ENCODE results near the gene PLEKHJ1.

DNA sequence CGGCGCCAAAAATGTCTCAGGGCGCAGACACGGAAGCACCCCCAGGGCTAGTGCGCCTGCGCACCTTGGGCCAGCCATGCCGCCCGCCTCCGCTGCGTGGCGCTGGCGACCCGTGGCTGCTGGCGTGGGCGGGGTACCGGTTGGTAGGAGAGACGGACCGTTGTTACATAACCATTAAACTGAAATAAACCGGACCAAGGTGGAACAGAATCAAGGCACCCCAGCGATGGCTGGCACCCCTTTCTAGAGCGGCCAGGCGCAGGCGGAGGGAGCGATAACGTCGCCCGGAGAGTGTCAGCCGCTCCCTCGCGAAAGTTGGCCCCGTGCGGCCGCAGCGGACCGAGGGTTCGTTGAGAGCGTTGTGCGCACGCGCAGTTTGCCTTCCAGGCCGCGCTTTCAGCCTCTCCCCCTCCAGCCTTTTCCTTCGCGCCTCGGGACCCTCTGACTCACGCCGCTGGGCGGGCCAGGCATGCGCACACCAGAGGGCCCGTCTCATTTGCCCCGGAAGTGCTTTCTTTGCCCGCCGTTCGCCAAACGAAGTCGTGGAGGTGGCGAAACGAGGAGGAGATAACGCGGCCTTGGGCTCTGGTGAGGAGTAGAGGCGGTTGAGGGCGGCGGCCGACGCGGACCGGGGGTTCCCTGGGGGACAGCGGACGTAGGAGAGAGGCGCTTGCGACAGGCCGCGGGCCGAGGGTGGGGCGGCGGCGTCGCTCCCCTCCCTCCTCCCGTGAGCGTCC lies at the start of gene PLEKHJ1, which contains the start of gene SF3A2:
- peak; percentile 75 to 92 for TF ChIP-seq POLR2A (IDR thresholded peaks at IDR 0.05)
- TF ChIP-seq, protein P1, sequence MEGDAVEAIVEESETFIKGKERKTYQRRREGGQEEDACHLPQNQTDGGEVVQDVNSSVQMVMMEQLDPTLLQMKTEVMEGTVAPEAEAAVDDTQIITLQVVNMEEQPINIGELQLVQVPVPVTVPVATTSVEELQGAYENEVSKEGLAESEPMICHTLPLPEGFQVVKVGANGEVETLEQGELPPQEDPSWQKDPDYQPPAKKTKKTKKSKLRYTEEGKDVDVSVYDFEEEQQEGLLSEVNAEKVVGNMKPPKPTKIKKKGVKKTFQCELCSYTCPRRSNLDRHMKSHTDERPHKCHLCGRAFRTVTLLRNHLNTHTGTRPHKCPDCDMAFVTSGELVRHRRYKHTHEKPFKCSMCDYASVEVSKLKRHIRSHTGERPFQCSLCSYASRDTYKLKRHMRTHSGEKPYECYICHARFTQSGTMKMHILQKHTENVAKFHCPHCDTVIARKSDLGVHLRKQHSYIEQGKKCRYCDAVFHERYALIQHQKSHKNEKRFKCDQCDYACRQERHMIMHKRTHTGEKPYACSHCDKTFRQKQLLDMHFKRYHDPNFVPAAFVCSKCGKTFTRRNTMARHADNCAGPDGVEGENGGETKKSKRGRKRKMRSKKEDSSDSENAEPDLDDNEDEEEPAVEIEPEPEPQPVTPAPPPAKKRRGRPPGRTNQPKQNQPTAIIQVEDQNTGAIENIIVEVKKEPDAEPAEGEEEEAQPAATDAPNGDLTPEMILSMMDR (IDR thresholded peaks at IDR 0.05 in 4 of 5, conservative IDR thresholded peaks at IDR 0.05 in 1 of 5): peak; percentile 100
